Effector CD8-positive, alpha-beta T cell (primary cell): ENCODE results near the gene ITPKB.
"Not testable (repeated sequence)": the region's sequence is repeated elsewhere in the genome, so short reads cannot be mapped to it uniquely, and the experiment has no call there.

Experiments used
- DNase-seq: peaks from one replicate; lab custom pipeline; 2025; lab: John Stamatoyannopoulos, UW
- total RNA-seq, 4 experiments: gene quantifications; one replicate each; lab custom pipeline; 2026; lab: John Stamatoyannopoulos, UW

The ITPKB gene
- 279 to 595 (median 379) reads per million in 4 experiments for total RNA-seq

DNA sequence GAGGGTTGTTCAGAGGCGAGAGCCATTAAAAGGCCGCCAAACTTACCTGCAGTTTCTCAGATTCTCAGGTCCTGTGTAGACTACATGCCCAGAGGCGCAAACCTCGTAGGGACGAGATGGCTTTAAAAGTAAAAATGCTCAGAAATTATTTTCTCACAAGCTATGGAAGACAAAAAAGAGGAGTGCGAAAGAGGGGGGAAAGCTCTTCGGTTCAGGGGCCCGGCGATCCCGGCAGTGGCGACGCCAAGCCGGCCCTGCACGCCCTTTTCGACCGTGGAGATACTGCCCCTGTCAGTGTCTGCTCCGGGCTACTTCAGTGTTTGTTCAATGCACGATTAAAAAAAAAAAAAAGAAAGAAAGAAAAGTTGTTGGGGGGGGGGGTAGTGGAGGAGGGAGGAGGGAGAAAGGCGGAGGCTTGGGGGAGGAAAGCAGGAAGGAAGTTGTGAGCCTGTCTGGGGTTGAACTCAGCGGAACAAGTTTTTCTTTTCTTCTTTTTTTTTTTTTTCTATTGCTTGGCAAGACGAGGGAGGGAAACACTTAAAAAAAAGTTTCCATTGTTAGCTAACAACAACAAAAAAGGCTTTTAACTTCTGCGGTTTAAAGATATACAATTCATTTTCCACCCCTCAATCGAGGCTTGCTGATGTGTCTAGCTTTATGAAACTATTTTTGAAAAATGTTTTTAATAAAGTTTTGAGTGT is at the start of gene ITPKB:
TSS of gene ITPKB (minus strand) at position 288 of the 701 bp plus-strand sequence. CDS start 1,824 bp downstream, outside the sequence.
- peak; percentile 59 for DNase-seq

DNA sequence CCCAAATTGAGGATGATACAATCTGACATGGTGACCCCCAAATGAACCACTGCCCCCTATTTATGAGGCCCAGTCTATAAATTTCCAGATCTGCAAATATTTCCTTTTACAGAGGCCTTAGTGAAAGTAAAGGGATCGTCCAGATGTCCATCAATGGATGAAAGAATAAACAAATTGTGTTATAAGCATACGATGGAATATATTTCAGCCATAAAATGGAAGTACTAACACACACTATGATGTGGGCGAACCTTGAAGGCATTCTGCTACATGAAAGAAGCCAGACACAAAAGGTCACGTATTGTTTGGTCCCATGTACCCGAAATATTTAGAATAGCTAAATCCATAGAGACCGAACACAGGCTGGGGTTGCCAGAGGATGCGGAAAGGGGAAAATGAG is 48.6 kb upstream of the ITPKB start:
- no peak for DNase-seq

- DNase-seq = no peak
Measured at GRCh38 chr1:226787071-226787470, 48.0 kb upstream of the ITPKB start.

GRCh38 chr1:226786550-226786949 is 47.5 kb upstream of the ITPKB start:
- DNase-seq = no peak

DNA sequence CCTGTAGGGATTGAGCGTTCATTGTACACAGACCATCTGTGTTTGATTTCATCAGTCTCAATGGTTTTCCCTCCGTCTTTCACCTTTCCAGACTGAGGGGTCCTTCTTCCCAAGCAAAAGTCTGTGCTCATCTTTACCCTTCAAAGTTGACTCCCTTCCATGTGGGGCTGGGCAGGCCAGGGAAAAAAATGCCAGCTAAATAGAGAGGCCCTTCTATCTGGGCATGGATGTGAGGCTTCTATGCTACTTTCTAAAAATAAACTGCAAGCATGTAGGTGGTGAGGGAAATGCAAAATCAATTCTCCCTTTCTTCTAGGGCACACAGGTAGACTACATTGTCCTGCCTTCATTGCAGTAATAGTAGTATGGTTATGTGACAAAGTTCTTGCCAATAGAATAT is 46.7 kb upstream of the ITPKB start:
- no peak for DNase-seq

- DNase-seq = no peak
Measured at GRCh38 chr1:226784081-226785049, 45.3 kb upstream of the ITPKB start.

DNA sequence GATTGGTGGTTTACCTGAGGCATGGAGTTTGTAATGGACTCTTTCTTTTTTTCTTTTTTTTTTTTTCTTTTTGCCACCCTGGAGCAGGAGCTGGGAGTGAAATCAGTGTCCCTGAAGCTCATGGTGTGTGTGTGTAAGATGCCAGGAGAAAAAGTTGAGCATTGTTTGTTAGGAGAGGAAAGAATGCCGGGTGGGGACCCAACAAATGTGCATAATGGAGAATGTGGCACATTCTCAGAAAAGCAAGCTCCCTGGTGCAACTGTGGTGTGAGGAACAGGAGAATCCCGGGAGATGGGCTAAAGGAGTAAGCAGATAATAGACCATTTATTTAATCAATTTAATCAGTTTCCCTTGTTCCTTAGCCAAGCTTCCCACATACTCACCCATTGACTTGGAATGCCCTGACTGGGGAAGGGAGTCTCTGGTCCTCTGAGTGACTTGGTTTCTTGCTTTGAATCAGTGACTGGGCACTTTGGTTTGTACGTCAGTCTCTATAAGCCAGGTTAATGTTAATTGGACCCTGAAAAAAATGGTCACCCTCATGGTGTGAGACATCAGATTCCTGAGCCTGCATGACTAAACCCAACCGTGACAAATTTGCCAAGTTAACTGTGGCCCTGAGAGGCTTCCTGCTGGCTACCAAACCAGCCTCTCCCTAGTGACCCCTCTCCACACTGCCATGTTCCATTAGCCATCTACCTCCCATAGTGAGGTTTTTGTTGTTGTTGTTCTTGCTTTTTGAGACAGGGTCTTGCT is 43.9 kb upstream of the ITPKB start:
- DNase-seq = no peak

DNA sequence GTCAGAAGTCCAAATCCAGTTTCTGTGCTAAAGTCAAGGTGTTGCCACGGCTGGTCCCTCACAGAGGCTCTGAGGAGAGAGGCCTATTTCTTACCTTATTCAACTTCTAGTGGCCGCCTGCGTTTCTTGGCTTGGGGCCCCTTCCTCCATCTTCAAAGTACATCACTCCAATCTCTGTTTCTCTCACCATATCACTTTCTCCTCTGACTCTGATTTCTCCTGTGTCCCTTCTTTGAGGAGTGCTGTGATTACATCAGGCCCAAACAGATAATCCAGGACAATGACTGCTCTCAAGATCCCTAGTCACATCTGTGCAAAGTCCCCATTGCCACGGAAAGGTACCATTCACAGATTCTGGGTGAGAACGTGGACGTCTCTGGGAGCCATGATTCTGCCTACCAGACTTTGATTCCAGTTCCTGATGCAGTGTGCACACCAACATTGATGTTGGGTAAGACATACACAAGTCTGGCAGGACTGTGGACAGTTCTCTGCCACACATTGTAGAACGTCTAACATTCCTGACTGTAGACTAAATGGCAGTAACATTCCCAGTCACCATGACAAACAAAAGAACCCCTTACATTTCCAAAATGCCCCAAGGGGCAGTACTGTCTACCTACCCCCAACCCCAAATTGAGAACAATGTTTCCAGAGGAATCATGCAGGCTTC is 43.0 kb upstream of the ITPKB start:
- no peak for DNase-seq

- no peak for DNase-seq
Measured at GRCh38 chr1:226779561-226779960, 40.5 kb upstream of the ITPKB start.

DNA sequence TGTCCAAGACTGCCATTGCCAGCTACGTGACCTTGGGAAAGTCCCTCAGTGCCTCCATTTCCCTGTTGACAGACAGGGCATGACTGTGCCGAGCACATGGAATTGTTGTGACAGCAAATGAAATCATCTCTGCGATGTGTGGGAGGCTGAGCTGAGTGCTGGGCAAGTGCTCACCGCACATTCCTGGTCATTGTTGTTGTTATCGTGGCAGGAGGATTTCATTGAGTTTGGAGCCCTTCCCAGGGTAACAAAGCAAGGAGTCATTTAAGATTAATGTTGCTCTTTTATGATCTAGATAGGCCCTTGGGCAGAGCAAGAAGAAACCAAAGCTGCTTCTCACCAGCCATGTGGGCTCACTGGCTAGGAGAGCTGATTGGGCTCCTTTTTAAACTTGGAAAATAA is 39.6 kb upstream of the ITPKB start:
- no peak for DNase-seq

- no peak for DNase-seq
Measured at GRCh38 chr1:226776975-226777374, 37.9 kb upstream of the ITPKB start.

DNA sequence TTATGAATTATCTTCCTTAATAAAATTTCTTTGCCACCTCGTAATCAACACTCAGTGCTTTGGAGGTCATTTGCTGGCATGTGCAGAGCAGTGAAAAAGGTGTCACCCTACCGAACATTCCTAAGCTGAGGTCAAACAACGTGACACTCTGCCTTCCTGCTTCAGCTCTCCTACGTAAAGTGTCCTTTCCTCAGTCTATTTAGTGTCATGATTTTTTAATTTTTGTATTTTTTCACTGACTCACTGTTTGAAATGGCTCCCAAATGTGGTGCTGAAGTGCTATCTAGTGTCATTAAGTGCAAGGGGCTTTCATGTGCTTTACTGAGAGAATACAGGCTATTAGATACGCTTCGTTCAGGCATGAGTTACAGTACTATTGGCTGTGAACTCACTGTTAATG is 37.0 kb upstream of the ITPKB start:
- no peak for DNase-seq

DNA sequence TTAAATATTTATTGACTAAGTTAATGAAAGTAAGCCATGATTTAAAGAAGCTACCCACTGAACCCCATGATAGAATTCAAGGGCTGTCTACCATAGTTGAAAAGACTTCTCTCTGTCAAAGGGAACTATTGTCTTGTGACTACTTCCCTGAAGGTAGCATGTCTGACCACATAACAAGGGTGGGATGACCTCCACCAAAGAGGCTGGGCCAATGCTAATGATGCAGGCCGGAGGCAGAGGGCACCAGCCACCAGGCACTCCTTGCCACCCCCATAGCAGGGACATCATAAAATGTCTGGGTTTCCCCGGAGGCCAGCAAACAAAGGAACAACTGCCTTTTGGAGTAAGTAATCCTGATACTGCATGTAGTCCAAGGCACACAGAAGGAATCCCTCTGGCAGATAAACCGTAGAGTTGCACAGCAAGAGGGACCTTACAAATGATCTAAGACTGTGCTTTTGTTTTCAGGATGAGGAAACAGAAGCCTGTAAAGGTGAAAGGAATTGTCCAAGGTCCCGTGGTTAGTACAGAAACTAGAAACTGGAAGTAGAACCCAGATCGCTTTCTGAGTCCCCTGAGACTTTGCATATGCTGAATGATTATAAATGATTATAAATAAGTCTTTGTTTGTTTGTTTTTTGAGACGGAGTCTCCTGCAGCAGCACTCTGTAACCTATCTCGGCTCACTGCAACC is 33.5 kb upstream of the ITPKB start:
- no peak for DNase-seq

GRCh38 chr1:226767170-226767569 is 28.1 kb upstream of the ITPKB start:
- DNase-seq = not testable (repeated sequence)

DNA sequence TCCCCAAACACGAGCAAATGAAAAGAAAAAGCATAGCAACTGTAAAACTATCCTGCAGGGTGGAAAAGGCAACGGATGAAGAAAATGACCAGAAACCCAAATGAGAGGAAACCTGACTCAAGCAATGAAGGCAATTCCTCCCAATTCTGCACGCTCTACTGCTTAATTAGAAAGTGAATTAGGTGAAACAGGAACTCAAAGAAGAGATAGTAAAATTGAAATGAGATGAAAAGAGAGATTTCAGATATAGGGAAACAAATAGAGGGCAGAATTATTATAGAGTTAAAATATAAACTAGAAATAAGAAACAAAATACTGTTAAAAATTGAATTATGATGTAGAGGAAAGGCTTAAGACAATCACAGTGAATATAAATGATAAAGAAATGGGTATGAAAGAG is 27.5 kb upstream of the ITPKB start:
- no peak for DNase-seq

- no peak for DNase-seq
Measured at GRCh38 chr1:226764533-226764932, 25.5 kb upstream of the ITPKB start.

GRCh38 chr1:226763905-226764264 is 24.8 kb upstream of the ITPKB start:
- DNase-seq = no peak

GRCh38 chr1:226762988-226763904 is 24.2 kb upstream of the ITPKB start:
- no peak for DNase-seq

DNA sequence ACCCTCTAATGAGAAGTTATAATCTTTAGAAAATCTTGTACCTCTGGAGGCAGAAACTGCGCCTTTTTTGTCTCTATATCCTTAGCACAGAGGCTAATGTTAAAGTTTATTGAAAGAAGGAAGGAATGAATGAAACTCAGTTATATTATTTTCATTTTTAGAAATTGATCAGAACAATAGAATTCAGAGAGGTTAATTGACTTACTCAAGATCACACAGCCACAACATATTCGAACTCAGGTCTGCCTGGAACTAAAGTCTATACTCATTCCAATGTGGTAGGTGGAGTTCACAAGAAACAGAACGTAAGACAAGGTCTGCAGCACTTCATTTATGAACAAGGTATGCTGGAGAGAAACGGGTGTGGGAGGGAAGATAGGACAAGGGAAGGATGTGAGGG is 23.0 kb upstream of the ITPKB start:
- no peak for DNase-seq

DNA sequence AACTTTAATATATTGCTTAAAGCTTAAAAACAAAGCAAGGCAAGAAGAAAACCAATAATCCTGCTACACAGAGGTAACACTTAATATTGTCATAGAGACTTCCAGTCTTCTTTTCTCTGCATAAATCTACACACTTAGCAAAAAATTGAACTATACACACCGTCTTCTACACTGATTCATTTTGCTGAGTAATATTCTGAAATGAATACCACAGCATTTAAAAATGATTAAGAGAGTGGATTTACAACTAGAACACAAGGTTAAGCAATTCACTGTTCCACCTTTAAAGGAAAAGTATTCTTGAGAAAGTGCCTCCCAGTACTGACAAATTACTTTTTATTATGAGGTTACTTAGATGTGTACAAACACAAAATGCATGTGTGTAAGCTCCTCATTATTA is 22.2 kb upstream of the ITPKB start:
- DNase-seq = no peak
